GM23338 (cell line): Measurements from ENCODE around the gene VPS35. TPM values are rescaled to one million over a fixed set of nuclear protein-coding genes. Genes with fewer than 3 reads are reported as not detected.

Experiments
- ATAC-seq: fragments of 200-7000 bp; cut with Tn5 transposase; 3 replicates; pipeline ENCODE4 v1.9.1; 2020
- DNase-seq: peaks from one replicate; pipeline ENCODE4 v3.0.0-alpha.2; 2015; ENCODE audit warnings: low spot score
- H2AFZ ChIP-seq: fragments of 200-600 bp; sonication (generic); 2 replicates; pipeline ENCODE4 v1.8.0; 2016; ENCODE audit warnings: antibody characterized with exemption, mild to moderate bottlenecking, moderate library complexity
- H3F3A ChIP-seq: fragments of 200-600 bp; sonication (generic); replicated peaks from 2 replicates; pipeline ENCODE4 v1.8.0; 2017; ENCODE audit warnings: antibody characterized with exemption, mixed run types, low read depth
- H3K27ac ChIP-seq: fragments of 200-600 bp; sonication (generic); 2 replicates; pipeline ENCODE4 v1.6.1; 2016; ENCODE audit warnings: low read depth
- H3K27me3 ChIP-seq: fragments of 200-600 bp; sonication (generic); 2 replicates; pipeline ENCODE4 v1.8.0; 2016; ENCODE audit warnings: mild to moderate bottlenecking, mixed run types, moderate library complexity; ENCODE audit not compliant: insufficient read depth
- H3K36me3 ChIP-seq: fragments of 200-600 bp; sonication (generic); 2 replicates; pipeline ENCODE4 v1.8.0; 2016; ENCODE audit warnings: mild to moderate bottlenecking; ENCODE audit not compliant: insufficient read depth
- H3K4me1 ChIP-seq: fragments of 200-600 bp; sonication (generic); 2 replicates; pipeline ENCODE4 v1.8.0; 2016; ENCODE audit warnings: mild to moderate bottlenecking, moderate library complexity; ENCODE audit not compliant: insufficient read depth
- H3K4me2 ChIP-seq: fragments of 200-600 bp; sonication (generic); 2 replicates; pipeline ENCODE4 v1.7.1; 2017; ENCODE audit warnings: mixed run types
- H3K4me3 ChIP-seq: fragments of 200-600 bp; sonication (generic); 2 replicates; pipeline ENCODE4 v1.6.1; 2016; ENCODE audit warnings: mixed run types
- H3K79me2 ChIP-seq: fragments of 200-600 bp; sonication (generic); replicated peaks from 2 replicates; pipeline ENCODE4 v1.8.0; 2017; ENCODE audit warnings: mild to moderate bottlenecking; ENCODE audit not compliant: insufficient read depth
- H3K9me2 ChIP-seq: fragments of 200-600 bp; sonication (generic); 2 replicates; pipeline ENCODE4 v1.8.0; 2017; ENCODE audit not compliant: insufficient read depth
- H4K20me1 ChIP-seq: fragments of 200-600 bp; sonication (generic); replicated peaks from 2 replicates; pipeline ENCODE4 v1.8.0; 2017; ENCODE audit warnings: mild to moderate bottlenecking; ENCODE audit not compliant: insufficient read depth
- H3K27ac Mint-ChIP-seq: 2 replicates; pipeline ENCODE4 v1.8.0; 2020; ENCODE audit warnings: inconsistent platforms, mild to moderate bottlenecking, moderate library complexity, mixed read lengths
- H3K27me3 Mint-ChIP-seq: 3 replicates; pipeline ENCODE4 v1.8.0; 2022; ENCODE audit warnings: low read depth, mild to moderate bottlenecking, moderate library complexity, mixed read lengths, inconsistent platforms; ENCODE audit not compliant: insufficient read depth, poor library complexity
- H3K36me3 Mint-ChIP-seq: 3 replicates; pipeline ENCODE4 v1.8.0; 2021; ENCODE audit warnings: low read depth, mild to moderate bottlenecking, inconsistent platforms, moderate library complexity, mixed read lengths
- H3K4me1 Mint-ChIP-seq: 3 replicates; pipeline ENCODE4 v1.8.0; 2020; ENCODE audit warnings: mild to moderate bottlenecking, inconsistent platforms, mixed read lengths
- H3K4me3 Mint-ChIP-seq: 3 replicates; pipeline ENCODE4 v1.8.0; 2021; ENCODE audit warnings: moderate library complexity, mild to moderate bottlenecking, inconsistent platforms, mixed read lengths
- H3K9me3 Mint-ChIP-seq: 3 replicates; pipeline ENCODE4 v1.8.0; 2020; ENCODE audit warnings: moderate library complexity, mild to moderate bottlenecking, inconsistent platforms, mixed read lengths
- CREB1 ChIP-seq: fragments of 250-450 bp; sonication (Bioruptor Pico); IDR thresholded peaks from 2 replicates; pipeline ENCODE4 v1.5.0; 2020; ENCODE audit warnings: low read depth, mild to moderate bottlenecking, moderate library complexity
- EZH2 ChIP-seq: fragments of 200-600 bp; sonication (generic); IDR thresholded peaks from one replicate; pipeline ENCODE4 v1.8.0; 2017; ENCODE audit warnings: antibody characterized with exemption, mild to moderate bottlenecking, low read depth; ENCODE audit not compliant: unreplicated experiment
- EZH2phosphoT487 ChIP-seq: fragments of 200-600 bp; sonication (generic); IDR thresholded peaks from one replicate; pipeline ENCODE4 v1.8.1; 2018; ENCODE audit warnings: antibody characterized with exemption; ENCODE audit not compliant: unreplicated experiment
- JUNB ChIP-seq: IDR thresholded peaks from one replicate; pipeline ENCODE4 v1.6.1; 2016; ENCODE audit warnings: antibody characterized with exemption; ENCODE audit not compliant: unreplicated experiment
- NANOG ChIP-seq: IDR thresholded peaks from 2 replicates; pipeline ENCODE4 v1.6.1; 2016; ENCODE audit warnings: antibody characterized with exemption, borderline replicate concordance
- POLR2AphosphoS5 ChIP-seq: IDR thresholded peaks from 2 replicates; pipeline ENCODE4 v1.6.1; 2016; ENCODE audit warnings: antibody characterized with exemption, low read depth
- STAT1 ChIP-seq: IDR thresholded peaks from one replicate; pipeline ENCODE4 v1.6.1; 2016; ENCODE audit warnings: antibody characterized with exemption; ENCODE audit not compliant: unreplicated experiment
- ZNF114 ChIP-seq: fragments of 250-450 bp; sonication (Bioruptor Pico); IDR thresholded peaks from 2 replicates; pipeline ENCODE4 v1.5.0; 2020; ENCODE audit warnings: mild to moderate bottlenecking, moderate library complexity
- ZNF331 ChIP-seq: fragments of 250-450 bp; sonication (Bioruptor Pico); IDR thresholded peaks from 2 replicates; pipeline ENCODE4 v1.5.0; 2020; ENCODE audit warnings: low read depth, mild to moderate bottlenecking, moderate library complexity
- polyA plus RNA-seq: library from polyadenylated mRNA; unstranded; fragments of >200 nt; fragmentation: Nextera tagmentation; extraction: Ambion mirVana; gene quantifications from 2 replicates; pipeline ENCODE4 v1.2.1, GENCODE V29; 2016
- total RNA-seq: library from RNA; depleted of rRNA; stranded (reverse); fragments of >200 nt; shearing (Covaris generic); gene quantifications from 2 replicates; pipeline ENCODE4 v1.2.3, GENCODE V29; 2014
- TF ChIP-seq, protein P1 (sequence below): IDR thresholded peaks from 2 replicates; pipeline ENCODE4 v1.6.1; 2016; ENCODE audit warnings: antibody characterized with exemption
- TF ChIP-seq, protein P2 (sequence below), 2 experiments: fragments of 200-600 bp in 1 of 2; sonication (generic) in 1 of 2; conservative IDR thresholded peaks; 2 replicates each; pipeline versions ENCODE4 v1.5.1 to v1.6.1; 2016 to 2017; ENCODE audit warnings: antibody characterized with exemption in 2 of 2, low read depth in 2 of 2, mild to moderate bottlenecking in 2 of 2, moderate library complexity in 1 of 2
- TF ChIP-seq, protein P3 (sequence below): IDR thresholded peaks from one replicate; pipeline ENCODE4 v1.6.1; 2018; ENCODE audit warnings: antibody characterized with exemption; ENCODE audit not compliant: unreplicated experiment

VPS35 gene
- total and polyA plus RNA-seq, 2 experiments from 2014 or later = 31.1 to 40.0 TPM

DNA sequence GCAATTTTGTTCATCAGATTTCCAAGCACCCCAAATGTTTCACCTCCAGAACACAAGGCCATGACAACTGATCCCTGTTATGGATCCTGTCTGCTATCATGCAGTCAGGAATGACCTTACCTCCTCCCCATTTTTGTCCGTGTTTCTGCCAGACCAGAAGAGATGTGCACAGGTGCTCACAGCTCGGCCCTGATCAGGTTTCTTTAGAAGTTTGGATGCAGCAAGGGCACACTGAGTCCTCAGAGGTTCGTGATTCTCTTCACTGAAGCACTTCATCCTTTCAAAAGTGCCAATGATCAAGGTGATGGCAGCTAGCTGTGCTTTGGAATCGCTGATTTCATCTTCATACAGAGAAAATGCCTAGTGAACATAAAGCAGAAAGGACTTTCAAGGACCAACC, 26.9 kb downstream of the VPS35 start:
- Mint-ChIP-seq H3K27me3 (no peaks in the 10 kb centered on the region), H3K4me1 (no peaks in the 10 kb centered on the region), H3K9me3 (no peaks in the 10 kb centered on the region), H3K27ac (no peak overlapping the region), H3K4me3 (no peak overlapping the region), H3K36me3 (peaks cover 64% of the 10 kb centered on the region)
- H3K27ac ChIP-seq = no peak overlapping the region
- no peaks in the 10 kb centered on the region for H3K4me1 ChIP-seq
- H3K27me3 ChIP-seq = no peaks in the 10 kb centered on the region
- H3F3A ChIP-seq = no peaks in the 10 kb centered on the region
- H3K4me2 ChIP-seq = no peak overlapping the region
- no peaks in the 10 kb centered on the region; the same call in 1 of the 2 replicates for H3K79me2 ChIP-seq
- H3K9me2 ChIP-seq = no peaks in the 10 kb centered on the region
- H3K36me3 ChIP-seq = peaks cover 46% of the 10 kb centered on the region
- TF ChIP-seq JUNB (no peak), STAT1 (no peak), EZH2 (no peak), POLR2AphosphoS5 (no peak), EZH2phosphoT487 (no peak), NANOG (no peak), CREB1 (CRISPR knock-in tag) (no peak), ZNF331 (CRISPR knock-in tag) (no peak)
- TF ChIP-seq, protein P1, sequence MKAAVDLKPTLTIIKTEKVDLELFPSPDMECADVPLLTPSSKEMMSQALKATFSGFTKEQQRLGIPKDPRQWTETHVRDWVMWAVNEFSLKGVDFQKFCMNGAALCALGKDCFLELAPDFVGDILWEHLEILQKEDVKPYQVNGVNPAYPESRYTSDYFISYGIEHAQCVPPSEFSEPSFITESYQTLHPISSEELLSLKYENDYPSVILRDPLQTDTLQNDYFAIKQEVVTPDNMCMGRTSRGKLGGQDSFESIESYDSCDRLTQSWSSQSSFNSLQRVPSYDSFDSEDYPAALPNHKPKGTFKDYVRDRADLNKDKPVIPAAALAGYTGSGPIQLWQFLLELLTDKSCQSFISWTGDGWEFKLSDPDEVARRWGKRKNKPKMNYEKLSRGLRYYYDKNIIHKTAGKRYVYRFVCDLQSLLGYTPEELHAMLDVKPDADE = no peak
- ATAC-seq (no peak), DNase-seq (no peak)
- H4K20me1 ChIP-seq = peaks cover 9% of the 10 kb centered on the region; the same call in 1 of the 2 replicates
- no peak overlapping the region for H2AFZ ChIP-seq
- H3K4me3 ChIP-seq = no peak overlapping the region

DNA sequence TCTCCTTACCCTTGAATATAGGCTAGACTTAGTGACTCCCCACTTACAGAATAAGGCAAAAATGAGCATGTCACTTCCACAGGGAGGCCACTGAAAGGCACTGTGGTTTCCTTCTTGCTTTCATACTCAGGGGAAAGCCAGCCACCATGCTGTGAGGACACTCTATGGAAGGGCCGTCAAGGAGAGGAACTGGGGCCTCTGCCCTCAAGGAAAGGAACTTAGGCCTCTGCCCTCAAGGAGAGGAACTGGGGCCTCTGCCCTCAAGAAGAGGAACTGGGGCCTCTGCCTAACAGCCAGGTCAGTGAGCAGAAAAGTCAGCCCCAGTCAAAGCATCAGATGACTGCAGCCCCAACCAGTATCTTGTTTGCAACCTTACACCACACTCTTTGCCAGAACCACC, 30.1 kb downstream of the VPS35 start:
- Histone ChIP-seq H3K27me3 (no peaks in the 10 kb centered on the region), H4K20me1 (peaks cover 6% of the 10 kb centered on the region; the same call in 1 of the 2 replicates), H3K4me1 (no peaks in the 10 kb centered on the region), H3K4me2 (no peak overlapping the region), H3K79me2 (no peaks in the 10 kb centered on the region; the same call in 1 of the 2 replicates), H2AFZ (no peak overlapping the region), H3K27ac (no peak overlapping the region), H3K9me2 (no peaks in the 10 kb centered on the region), H3F3A (no peaks in the 10 kb centered on the region), H3K36me3 (peaks cover 34% of the 10 kb centered on the region), H3K4me3 (no peak overlapping the region)
- DNase-seq (no peak), ATAC-seq (no peak)
- Mint-ChIP-seq H3K36me3 (peaks cover 44% of the 10 kb centered on the region), H3K27me3 (no peaks in the 10 kb centered on the region), H3K27ac (no peak overlapping the region), H3K4me1 (no peaks in the 10 kb centered on the region), H3K9me3 (peaks cover 9% of the 10 kb centered on the region; the same call in 1 of the 3 replicates), H3K4me3 (no peak overlapping the region)
- TF ChIP-seq EZH2phosphoT487 = no peak
- no peak for TF ChIP-seq JUNB
- no peak for TF ChIP-seq EZH2
- TF ChIP-seq, protein P2, sequence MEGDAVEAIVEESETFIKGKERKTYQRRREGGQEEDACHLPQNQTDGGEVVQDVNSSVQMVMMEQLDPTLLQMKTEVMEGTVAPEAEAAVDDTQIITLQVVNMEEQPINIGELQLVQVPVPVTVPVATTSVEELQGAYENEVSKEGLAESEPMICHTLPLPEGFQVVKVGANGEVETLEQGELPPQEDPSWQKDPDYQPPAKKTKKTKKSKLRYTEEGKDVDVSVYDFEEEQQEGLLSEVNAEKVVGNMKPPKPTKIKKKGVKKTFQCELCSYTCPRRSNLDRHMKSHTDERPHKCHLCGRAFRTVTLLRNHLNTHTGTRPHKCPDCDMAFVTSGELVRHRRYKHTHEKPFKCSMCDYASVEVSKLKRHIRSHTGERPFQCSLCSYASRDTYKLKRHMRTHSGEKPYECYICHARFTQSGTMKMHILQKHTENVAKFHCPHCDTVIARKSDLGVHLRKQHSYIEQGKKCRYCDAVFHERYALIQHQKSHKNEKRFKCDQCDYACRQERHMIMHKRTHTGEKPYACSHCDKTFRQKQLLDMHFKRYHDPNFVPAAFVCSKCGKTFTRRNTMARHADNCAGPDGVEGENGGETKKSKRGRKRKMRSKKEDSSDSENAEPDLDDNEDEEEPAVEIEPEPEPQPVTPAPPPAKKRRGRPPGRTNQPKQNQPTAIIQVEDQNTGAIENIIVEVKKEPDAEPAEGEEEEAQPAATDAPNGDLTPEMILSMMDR (conservative IDR thresholded peaks at IDR 0.05; ENCODE audit: low read depth in 2 of 2) = no peak
- TF ChIP-seq CREB1 (CRISPR knock-in tag) = no peak
- TF ChIP-seq POLR2AphosphoS5 = no peak
- no peak for TF ChIP-seq ZNF114 (CRISPR knock-in tag)
- TF ChIP-seq, protein P1 = no peak
- TF ChIP-seq, protein P3, sequence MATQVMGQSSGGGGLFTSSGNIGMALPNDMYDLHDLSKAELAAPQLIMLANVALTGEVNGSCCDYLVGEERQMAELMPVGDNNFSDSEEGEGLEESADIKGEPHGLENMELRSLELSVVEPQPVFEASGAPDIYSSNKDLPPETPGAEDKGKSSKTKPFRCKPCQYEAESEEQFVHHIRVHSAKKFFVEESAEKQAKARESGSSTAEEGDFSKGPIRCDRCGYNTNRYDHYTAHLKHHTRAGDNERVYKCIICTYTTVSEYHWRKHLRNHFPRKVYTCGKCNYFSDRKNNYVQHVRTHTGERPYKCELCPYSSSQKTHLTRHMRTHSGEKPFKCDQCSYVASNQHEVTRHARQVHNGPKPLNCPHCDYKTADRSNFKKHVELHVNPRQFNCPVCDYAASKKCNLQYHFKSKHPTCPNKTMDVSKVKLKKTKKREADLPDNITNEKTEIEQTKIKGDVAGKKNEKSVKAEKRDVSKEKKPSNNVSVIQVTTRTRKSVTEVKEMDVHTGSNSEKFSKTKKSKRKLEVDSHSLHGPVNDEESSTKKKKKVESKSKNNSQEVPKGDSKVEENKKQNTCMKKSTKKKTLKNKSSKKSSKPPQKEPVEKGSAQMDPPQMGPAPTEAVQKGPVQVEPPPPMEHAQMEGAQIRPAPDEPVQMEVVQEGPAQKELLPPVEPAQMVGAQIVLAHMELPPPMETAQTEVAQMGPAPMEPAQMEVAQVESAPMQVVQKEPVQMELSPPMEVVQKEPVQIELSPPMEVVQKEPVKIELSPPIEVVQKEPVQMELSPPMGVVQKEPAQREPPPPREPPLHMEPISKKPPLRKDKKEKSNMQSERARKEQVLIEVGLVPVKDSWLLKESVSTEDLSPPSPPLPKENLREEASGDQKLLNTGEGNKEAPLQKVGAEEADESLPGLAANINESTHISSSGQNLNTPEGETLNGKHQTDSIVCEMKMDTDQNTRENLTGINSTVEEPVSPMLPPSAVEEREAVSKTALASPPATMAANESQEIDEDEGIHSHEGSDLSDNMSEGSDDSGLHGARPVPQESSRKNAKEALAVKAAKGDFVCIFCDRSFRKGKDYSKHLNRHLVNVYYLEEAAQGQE = no peak
- TF ChIP-seq NANOG = no peak
